Neural cell (in vitro differentiated cells): ENCODE data around the gene CST11. TPM values are rescaled to one million over a fixed set of nuclear protein-coding genes. Genes with fewer than 3 reads are reported as not detected.

Experiments
- H2AFZ ChIP-seq: fragments of 200-600, 300-800 bp; sonication (generic), shearing (Covaris generic); 2 replicates; pipeline ENCODE4 v1.6.0; 2014; ENCODE audit warnings: low read depth, mild to moderate bottlenecking, antibody characterized with exemption, low read length, moderate library complexity
- H3F3A ChIP-seq: fragments of 200-600 bp; shearing (Covaris generic); 2 replicates; pipeline ENCODE4 v1.6.1; 2016; ENCODE audit warnings: mild to moderate bottlenecking, moderate library complexity, mixed read lengths, antibody characterized with exemption, low read length; ENCODE audit not compliant: insufficient read depth, poor library complexity, severe bottlenecking
- H3K27ac ChIP-seq: fragments of 200-600, 300-800 bp; sonication (generic), shearing (Covaris generic); 2 replicates; pipeline ENCODE4 v1.5.1; 2014; ENCODE audit warnings: mild to moderate bottlenecking, low read length, moderate library complexity
- H3K27me3 ChIP-seq: fragments of 300-800, 200-600 bp; sonication (generic), shearing (Covaris generic); 2 replicates; pipeline ENCODE4 v1.6.0; 2014; ENCODE audit warnings: mild to moderate bottlenecking, low read depth, low read length, moderate library complexity; ENCODE audit not compliant: insufficient read depth
- H3K36me3 ChIP-seq: fragments of 300-800, 200-600 bp; sonication (generic), shearing (Covaris generic); 2 replicates; pipeline ENCODE4 v1.5.1; 2014; ENCODE audit warnings: mild to moderate bottlenecking, antibody characterized with exemption, low read length, moderate library complexity; ENCODE audit not compliant: insufficient read depth
- H3K4me2 ChIP-seq: fragments of 300-800, 200-600 bp; sonication (generic), shearing (Covaris generic); 2 replicates; pipeline ENCODE4 v1.6.0; 2014; ENCODE audit warnings: mild to moderate bottlenecking, low read length
- H3K4me3 ChIP-seq: fragments of 300-800, 200-600 bp; sonication (generic), shearing (Covaris generic); 2 replicates; pipeline ENCODE4 v1.5.1; 2014; ENCODE audit warnings: mild to moderate bottlenecking, low read length, moderate library complexity
- H3K79me2 ChIP-seq: fragments of 200-600 bp; shearing (Covaris generic); replicated peaks from 2 replicates; pipeline ENCODE4 v1.6.0; 2014; ENCODE audit warnings: mild to moderate bottlenecking, low read length, moderate library complexity; ENCODE audit not compliant: insufficient read depth
- H3K9ac ChIP-seq: fragments of 300-800, 200-600 bp; sonication (generic), shearing (Covaris generic); 2 replicates; pipeline ENCODE4 v1.6.1; 2016; ENCODE audit warnings: mild to moderate bottlenecking, low read length, mixed read lengths
- H3K9me2 ChIP-seq: fragments of 200-600 bp; shearing (Covaris generic); 2 replicates; pipeline ENCODE4 v1.6.1; 2016; ENCODE audit warnings: mild to moderate bottlenecking, low read length, mixed read lengths; ENCODE audit not compliant: insufficient read depth
- H3K9me3 ChIP-seq: fragments of 200-600, 300-800 bp; sonication (generic), shearing (Covaris generic); 2 replicates; pipeline ENCODE4 v1.6.1; 2016; ENCODE audit warnings: mild to moderate bottlenecking, mixed run types, low read length, moderate library complexity, mixed read lengths
- H4K20me1 ChIP-seq: fragments of 200-600 bp; shearing (Covaris generic); 2 replicates; pipeline ENCODE4 v1.6.1; 2016; ENCODE audit warnings: mild to moderate bottlenecking, mixed run types; ENCODE audit not compliant: insufficient read depth
- CTCF ChIP-seq: fragments of 450-650 bp; IDR thresholded peaks from 2 replicates; pipeline ENCODE4 v1.5.1; 2014; ENCODE audit warnings: antibody characterized with exemption, mild to moderate bottlenecking, moderate library complexity; ENCODE audit not compliant: poor library complexity, severe bottlenecking
- EP300 ChIP-seq: fragments of 450-650 bp; conservative IDR thresholded peaks from 2 replicates; pipeline ENCODE4 v1.6.1; 2014; ENCODE audit warnings: antibody characterized with exemption, mild to moderate bottlenecking, moderate library complexity; ENCODE audit not compliant: poor library complexity, severe bottlenecking
- EZH2 ChIP-seq: fragments of 200-600, 300-800 bp; shearing (Covaris generic), sonication (generic); IDR thresholded peaks from 2 replicates; pipeline ENCODE4 v1.6.1; 2014; ENCODE audit warnings: antibody characterized with exemption, low read length, borderline replicate concordance, mild to moderate bottlenecking; ENCODE audit not compliant: insufficient read depth, poor library complexity, severe bottlenecking
- MXI1 ChIP-seq: fragments of 450-650 bp; conservative IDR thresholded peaks from 2 replicates; pipeline ENCODE4 v1.6.1; 2014; ENCODE audit warnings: antibody characterized with exemption, mild to moderate bottlenecking; ENCODE audit not compliant: poor library complexity, severe bottlenecking
- POLR2AphosphoS5 ChIP-seq: IDR thresholded peaks from 2 replicates; pipeline ENCODE4 v1.6.1; 2012
- RAD21 ChIP-seq: fragments of 450-650 bp; conservative IDR thresholded peaks from 2 replicates; pipeline ENCODE4 v1.6.1; 2014; ENCODE audit warnings: antibody characterized with exemption, mild to moderate bottlenecking, moderate library complexity
- REST ChIP-seq: IDR thresholded peaks from 2 replicates; pipeline ENCODE4 v1.6.1; 2012; ENCODE audit warnings: borderline replicate concordance
- SMC3 ChIP-seq: fragments of 450-650 bp; conservative IDR thresholded peaks from 2 replicates; pipeline ENCODE4 v1.6.1; 2014; ENCODE audit warnings: antibody characterized with exemption, mild to moderate bottlenecking, moderate library complexity; ENCODE audit not compliant: poor library complexity
- TAF1 ChIP-seq: IDR thresholded peaks from 2 replicates; pipeline ENCODE4 v1.6.1; 2012; ENCODE audit warnings: low read depth
- polyA minus RNA-seq: library from RNA; depleted of rRNA, polyadenylated mRNA; stranded (reverse); fragments of >200 nt; gene quantifications from 2 replicates; pipeline ENCODE4 v1.2.3, GENCODE V29; 2014
- polyA plus RNA-seq: library from polyadenylated mRNA; depleted of rRNA; stranded (reverse); fragments of >200 nt; gene quantifications from 2 replicates; pipeline ENCODE4 v1.2.3, GENCODE V29; 2014

Gene CST11
- not detected in 2 replicates for polyA plus RNA-seq
- not detected in 2 replicates for polyA minus RNA-seq

GRCh38 chr20:23452776-23453175 lies at the start of gene CST11:
TSS of gene CST11 (minus strand) at chr20:23452876. CDS start at chr20:23452811, 65 bp downstream.
- Histone ChIP-seq H3K36me3 (no peaks in the 10 kb centered on the region), H2AFZ (no peak within 1 kb of the TSS), H3K79me2 (no peaks in the 10 kb centered on the region), H3K27ac (no peak within 1 kb of the TSS), H3K4me3 (no peak within 1 kb of the TSS), H3K27me3 (no peaks in the 10 kb centered on the region), H3K9me2 (no peaks in the 10 kb centered on the region), H3F3A (no peaks in the 10 kb centered on the region), H3K4me2 (no peak within 1 kb of the TSS), H4K20me1 (no peaks in the 10 kb centered on the region), H3K9me3 (no peaks in the 10 kb centered on the region), H3K9ac (no peak within 1 kb of the TSS)
- no peak for TF ChIP-seq POLR2AphosphoS5
- TF ChIP-seq MXI1: no peak
- TF ChIP-seq CTCF: no peak
- TF ChIP-seq EP300: no peak
- TF ChIP-seq RAD21: no peak
- TF ChIP-seq TAF1: no peak
- no peak for TF ChIP-seq SMC3
- no peak for TF ChIP-seq EZH2

- Histone ChIP-seq H2AFZ (no peak overlapping the region), H3K9me3 (no peaks in the 10 kb centered on the region), H3F3A (no peaks in the 10 kb centered on the region), H3K27me3 (no peaks in the 10 kb centered on the region), H3K4me3 (no peak overlapping the region), H3K4me2 (no peak overlapping the region), H3K9ac (no peak overlapping the region), H3K9me2 (no peaks in the 10 kb centered on the region), H3K79me2 (no peaks in the 10 kb centered on the region), H3K27ac (no peak overlapping the region), H3K36me3 (no peaks in the 10 kb centered on the region), H4K20me1 (no peaks in the 10 kb centered on the region)
- TF ChIP-seq EP300: no peak
- TF ChIP-seq RAD21: no peak
- TF ChIP-seq MXI1: no peak
- no peak for TF ChIP-seq TAF1
- TF ChIP-seq EZH2: no peak
- TF ChIP-seq SMC3: no peak
- no peak for TF ChIP-seq POLR2AphosphoS5
- no peak for TF ChIP-seq CTCF
- no peak for TF ChIP-seq REST
Observed at GRCh38 chr20:23501926-23502325, 49.2 kb upstream of the CST11 start.
